GM21737 (cell line): ENCODE data around the gene RALGAPA2.

Source experiments
- ATAC-seq: cut with Tn5 transposase; IDR thresholded peaks from one replicate; pipeline ENCODE4 v1.9.1; 2021; ENCODE audit warnings: mild to moderate bottlenecking, moderate library complexity; ENCODE audit not compliant: unreplicated experiment

RALGAPA2 gene

GRCh38 chr20:20685635-20686034, 26.8 kb downstream of the RALGAPA2 start:
- ATAC-seq = no peak

DNA sequence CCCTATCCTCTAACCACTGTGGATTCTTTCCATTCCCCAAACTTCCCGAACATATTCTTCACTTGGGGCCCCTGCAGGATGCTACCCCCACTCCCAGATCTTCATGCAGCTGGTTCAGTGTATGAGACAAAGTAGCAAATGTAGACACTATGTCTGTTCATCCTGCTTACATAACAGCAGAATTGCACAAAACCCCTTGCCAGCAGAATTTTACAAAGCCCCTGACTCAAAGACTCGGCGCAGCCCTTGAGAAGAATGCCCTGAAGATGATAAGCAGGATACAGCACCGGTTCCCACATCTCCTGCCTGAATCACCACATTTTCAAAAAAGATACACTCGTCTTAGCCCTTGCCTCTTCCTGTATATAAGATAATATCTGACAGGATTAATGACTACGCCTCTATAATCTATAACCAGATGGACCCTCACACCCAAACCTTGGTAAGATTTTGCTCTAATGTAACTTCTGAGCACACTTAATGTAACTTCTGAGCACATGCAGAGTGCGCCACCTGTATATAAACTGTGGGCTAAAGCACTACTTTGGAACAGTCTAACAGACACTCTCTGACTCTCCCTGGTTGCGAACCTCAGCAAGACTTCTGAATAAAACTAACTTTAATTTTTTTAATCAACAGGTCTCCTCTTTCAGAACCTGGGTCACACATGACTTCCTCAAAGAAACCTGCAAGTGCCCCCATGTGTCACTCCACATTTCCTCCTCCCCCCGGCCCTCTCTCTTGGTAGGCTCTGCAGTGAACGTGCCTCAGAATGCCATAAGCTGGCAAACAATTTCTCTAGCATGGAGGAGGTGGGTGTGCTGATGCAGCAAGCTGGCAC, 28.7 kb downstream of the RALGAPA2 start:
- ATAC-seq = no peak

GRCh38 chr20:20683020-20683419, 29.4 kb downstream of the RALGAPA2 start:
- no peak for ATAC-seq

- ATAC-seq = no peak
These were observed 31.4 kb downstream of the RALGAPA2 start for GRCh38 chr20:20680991-20681508.

DNA sequence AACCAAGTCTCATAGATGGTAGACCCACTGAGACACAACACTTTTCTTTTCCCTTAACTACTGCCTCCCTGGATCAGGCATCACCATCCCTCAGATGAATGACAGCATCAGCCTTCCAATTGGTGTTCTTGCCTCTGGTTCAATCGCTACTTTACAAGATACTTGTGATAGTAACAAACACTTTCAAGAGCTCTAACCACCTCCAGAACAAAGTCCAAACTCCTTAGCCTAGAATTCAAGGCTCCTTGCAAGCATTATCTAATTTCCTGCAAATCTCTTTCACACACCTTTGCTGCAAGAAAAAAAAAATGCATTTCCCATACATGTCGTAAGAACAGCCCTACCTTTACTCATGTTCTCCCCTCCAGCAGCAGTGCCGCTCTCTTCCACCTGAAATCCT, 33.1 kb downstream of the RALGAPA2 start:
- ATAC-seq = no peak

- ATAC-seq = no peak
These were observed 35.3 kb downstream of the RALGAPA2 start for GRCh38 chr20:20677186-20677585.

DNA sequence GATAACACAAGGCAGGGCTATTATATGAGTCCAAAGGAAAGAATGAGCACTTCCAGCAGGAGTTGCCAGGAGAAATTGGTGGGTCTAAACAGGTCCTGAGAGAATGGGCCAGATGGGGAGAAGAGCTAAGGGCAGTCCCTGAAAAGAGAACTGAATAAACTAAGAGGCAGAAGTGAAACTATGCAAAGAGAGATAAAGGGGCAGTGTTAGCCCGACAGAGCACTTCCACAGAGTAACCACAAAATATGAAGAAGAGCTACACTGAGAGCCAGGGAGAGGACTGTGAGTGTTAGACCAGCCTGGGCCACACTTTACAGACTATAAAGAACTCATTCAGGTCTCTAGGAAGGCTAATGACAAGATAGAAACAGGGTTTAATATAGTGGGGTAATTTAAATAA, 43.8 kb downstream of the RALGAPA2 start:
- ATAC-seq = peak; percentile 92

DNA sequence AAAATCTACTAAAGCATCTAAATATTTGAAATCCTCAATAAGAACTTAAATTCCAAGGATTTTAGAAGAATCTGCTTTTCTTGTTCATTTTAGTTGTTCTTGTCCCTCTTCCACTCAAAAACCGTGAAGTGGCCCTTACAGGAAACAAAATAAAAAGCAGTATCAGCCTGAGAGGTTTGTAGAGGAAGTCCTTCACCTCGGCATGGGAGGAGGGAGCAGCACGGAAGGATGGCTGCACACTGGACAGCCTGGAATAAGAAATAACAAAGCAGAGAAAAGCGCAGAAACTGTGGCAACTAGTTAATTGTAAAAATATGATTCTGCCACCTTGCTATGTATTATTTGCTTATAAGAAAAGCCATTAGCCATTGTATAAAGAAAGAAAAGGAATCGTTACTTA, 46.1 kb downstream of the RALGAPA2 start:
- ATAC-seq = no peak

DNA sequence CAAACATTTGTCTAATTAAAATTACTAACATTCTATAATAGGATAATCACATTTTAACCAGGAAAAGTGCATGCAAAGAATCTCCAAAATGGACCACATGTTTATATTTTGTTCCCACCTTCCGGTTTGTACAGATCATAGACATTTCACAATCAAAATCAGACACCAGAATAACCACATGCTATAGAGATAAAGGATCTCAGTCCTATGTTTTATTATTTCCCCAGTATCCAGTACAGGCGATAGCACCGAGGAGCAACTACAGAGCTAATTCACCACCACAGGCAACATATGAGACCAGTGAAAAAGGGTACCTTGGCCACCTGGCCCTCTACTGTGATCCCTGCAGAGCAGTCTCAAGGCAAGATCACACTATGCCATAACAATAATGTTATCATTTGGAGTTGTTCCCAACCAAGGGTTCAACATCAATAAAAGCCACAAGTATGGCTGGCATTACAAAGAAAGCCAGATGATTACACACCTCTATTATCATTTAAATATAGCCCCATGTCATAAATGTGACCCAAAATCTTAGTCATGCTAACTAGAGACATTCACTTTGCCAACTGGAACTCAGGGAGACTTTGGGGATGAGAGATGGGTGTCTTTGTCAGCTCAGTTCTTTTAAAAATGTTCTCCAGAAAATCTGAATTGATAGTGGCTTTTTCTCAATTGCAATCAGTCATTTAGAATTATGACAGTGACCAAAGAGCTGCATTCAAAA, 46.7 kb downstream of the RALGAPA2 start:
- ATAC-seq = no peak

- ATAC-seq = peak; percentile 56
These were observed 47.5 kb downstream of the RALGAPA2 start for GRCh38 chr20:20664795-20665589.

GRCh38 chr20:20663841-20664240, 48.6 kb downstream of the RALGAPA2 start:
- ATAC-seq = no peak

DNA sequence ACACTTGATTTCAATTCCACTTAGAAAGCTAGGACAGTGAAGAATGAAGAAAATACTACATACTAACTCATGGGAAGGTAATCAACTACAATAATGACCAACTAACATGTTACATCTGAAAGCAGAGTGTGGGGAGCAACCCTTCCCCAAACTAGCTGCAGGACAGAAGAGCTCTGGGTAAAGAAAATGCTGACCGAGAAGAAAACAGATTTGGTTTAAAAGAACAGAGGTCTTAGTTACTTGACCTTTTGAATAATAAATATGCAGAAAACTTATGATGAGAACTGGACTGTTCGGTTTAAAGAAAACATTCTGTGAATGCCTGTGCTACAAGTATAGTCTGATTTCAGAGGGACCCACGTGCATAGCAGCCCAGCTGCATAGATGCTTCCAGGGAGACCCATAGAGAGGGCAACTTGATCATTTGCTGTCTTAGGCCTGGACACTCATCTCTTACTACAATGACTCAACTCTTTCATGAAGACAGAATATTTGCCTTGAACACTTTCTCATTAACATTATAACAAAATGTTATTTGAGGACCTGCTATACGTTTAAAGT, 53.5 kb downstream of the RALGAPA2 start:
- ATAC-seq = no peak

DNA sequence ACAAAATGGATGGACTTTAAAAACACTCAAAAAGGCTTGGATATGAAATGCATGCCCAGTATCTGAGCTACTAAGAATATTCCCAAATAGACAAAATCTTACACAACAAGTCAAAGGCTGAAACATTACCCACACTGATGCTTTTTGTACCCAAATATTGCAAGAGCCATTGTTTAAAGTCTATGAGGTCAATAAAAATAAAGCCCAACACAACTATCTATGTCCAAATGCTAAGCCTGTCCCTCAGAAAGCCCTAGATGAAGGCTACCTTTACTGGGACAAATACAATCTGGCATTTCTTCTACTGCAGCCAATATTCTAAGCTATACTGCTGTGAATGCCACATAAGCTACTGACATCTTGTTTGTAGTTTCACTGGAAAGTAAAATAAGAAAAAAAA, 54.3 kb downstream of the RALGAPA2 start:
- no peak for ATAC-seq

DNA sequence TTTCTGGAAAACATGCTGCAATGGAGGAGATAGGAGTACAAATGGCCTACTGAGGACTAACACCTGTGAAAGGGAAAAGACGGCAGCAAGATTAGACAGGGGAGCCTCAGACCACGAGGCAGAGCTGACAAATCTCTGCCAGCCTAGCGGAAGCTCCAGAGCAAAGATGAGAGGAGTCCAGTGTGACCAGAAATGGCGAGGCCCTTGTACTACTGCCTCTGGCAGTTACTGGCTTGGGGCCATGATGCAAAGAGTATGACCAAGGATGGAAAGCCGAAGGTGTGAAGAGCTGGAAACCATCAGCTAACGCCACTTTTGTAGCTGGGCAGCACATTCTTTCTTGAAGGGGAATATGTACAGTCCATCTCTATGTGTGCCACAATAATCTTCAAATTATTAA, 55.4 kb downstream of the RALGAPA2 start:
- no peak for ATAC-seq

DNA sequence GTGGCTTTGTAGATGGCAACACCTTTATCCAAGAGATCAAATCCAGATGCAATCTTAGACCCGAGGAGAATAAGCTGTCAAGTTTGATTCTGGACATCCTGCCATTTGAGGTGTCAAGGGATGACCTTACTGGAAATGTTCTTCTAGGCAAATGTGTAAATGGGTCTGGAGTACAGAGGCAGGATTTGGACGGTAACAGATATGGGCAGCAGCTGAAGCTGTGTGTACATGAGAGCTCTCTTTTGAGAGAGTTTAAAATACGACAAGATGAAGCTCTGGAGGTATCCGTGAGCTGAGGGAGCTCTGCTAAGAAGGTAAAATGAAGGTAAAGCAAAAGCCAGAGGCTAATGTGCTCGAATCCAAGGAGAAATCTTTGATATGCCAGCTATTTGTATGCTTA, 56.6 kb downstream of the RALGAPA2 start:
- ATAC-seq = no peak

DNA sequence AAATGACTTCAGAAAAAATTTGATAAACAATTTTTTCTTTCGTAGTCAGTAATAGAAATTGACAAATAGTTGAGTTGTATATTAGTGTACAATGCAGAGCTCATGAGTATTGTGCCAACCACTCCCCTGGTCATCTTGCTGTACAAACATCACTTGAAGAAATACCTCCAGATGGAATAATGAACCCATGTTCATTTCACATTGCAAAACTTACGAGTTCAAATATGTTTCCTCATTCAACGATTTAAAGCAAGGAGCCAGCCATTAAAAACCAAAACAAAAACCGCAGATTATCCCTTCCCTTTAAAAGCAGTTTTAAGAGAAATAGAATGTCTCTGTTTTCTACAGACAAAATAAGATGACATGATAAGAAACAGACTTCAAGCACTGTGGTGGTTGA, 62.5 kb downstream of the RALGAPA2 start:
- ATAC-seq = no peak

GRCh38 chr20:20643927-20644326, 68.5 kb downstream of the RALGAPA2 start:
- no peak for ATAC-seq

- no peak for ATAC-seq
These were observed 70.7 kb downstream of the RALGAPA2 start for GRCh38 chr20:20641783-20642182.

DNA sequence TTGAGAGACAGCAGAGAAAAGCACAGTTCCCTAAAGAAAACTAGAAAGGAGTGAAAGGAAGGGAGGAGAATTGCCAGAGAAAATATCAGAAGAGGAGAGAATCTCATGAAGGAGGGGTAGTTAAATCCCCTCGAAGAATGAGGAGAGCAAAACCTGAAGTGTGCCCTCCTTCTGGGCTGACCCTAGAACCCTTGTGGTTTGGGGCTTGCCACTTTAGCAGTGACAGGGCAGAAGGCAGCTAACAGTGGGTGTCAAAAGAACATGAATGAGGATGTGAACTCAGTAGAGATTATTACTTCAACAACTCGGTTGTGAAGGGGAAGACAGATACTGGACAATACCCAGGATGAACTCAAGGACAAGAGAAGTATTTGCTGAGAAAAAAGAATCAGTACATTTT, 73.6 kb downstream of the RALGAPA2 start:
- ATAC-seq = no peak

DNA sequence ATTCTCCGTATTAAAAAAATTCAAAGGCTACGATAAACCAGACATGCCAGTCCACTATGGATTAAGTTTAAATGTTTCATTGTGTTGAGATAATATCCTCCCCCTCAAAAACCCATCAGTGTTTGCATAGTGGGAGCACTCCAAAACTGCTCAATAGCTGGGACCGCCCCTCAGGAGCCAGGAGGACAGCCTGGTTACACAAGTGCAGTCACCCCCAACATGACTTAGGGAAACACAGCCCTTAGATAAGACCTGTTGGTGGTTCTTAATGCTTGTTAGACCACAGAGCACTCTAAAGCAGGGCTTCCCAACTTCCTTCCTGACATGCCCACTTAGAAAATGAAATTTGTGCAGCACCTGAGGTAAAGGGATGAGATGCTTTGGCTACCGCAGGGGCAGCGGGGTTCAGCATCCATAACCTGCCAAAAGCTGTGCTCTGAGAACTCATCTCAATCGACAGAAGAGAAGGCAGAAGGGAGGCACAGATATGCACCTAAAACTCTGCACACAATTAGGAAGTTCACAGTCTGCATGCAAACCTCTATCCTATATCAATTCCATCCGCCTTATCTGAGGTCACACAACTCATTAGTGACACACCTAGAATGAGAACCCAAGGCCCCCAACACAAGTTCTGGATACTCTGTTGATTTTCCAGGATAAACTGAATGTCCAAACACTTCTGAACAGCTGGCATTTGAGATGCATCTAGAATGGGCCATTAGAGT, 74.3 kb downstream of the RALGAPA2 start:
- ATAC-seq = no peak
